HG03571 (cell line): Measurements from ENCODE around the gene PRTN3.

Source experiments
- ATAC-seq: cut with Tn5 transposase; IDR thresholded peaks from one replicate; pipeline ENCODE4 v1.9.1; 2021; ENCODE audit not compliant: unreplicated experiment

Gene PRTN3

DNA sequence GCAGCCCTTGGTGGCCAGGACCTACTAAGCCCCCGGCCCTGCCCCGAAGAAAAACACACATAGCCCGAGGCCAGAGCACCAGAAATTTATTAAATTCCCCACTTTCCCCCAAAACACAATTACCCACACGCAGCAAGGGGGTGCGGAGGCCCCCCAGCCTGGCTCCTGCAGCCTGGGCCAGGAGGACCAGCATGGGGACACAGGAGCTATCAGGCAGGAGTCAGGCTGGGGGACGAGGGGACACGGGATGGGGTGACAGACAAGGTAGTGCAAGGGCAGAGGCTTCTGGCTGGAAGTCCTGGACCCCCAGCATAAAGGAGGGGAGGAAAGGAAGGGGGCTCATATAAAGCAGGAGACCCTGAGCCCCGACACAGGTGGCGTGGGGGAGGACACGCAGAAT, 55.6 kb downstream of the PRTN3 start:
- no peak for ATAC-seq

DNA sequence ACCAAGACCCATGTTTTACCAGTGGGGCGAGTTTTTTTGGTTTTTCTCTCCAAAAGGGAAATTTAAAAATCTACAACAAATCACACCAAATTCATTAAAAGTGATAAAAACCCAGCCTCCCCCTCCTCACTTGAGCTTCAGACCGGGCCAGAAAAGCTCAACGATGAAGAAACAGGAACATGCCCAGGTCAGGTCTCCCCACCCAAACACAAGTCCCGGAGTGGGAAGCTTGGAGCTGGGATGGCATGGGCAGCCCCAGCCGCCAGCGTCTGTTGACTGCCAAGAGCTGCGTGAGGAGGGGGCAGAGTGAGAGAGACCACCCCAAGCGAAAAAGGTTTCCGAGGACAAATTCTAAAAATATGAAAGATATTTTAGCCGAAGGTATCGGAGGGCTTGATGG, 56.2 kb downstream of the PRTN3 start:
- ATAC-seq = no peak

DNA sequence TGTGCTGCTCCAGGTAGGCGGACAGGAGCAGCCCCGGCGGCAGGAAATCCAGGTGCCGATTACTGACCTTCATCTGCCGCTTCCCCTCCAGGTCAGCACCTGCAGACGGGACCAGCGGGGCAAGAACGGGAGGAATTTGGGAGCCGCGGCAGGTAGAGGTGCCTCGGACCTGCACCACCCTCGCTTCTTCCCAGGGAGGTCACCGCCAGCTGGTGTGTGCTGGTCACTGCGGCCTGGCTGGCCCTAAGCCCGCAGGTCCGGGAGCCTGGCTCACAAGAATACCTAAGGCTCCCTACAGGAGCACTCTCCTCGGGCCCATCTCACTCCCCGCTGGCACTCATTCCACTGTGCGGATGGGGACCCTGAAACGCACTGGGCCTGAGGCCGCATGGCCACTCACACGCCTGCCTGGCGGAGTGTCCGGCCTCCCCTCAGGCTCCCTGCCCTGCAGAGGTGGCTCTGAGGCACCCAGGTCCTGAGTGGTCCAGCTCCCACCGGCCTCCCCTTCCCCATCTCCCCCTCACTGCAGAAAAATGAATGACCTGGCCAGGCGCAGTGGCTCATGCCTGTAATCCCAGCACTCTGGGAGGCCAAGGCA, 56.7 kb downstream of the PRTN3 start:
- no peak for ATAC-seq
